GM19372 (cell line): ENCODE results near the gene KRT3.

Experiments
- ATAC-seq: cut with Tn5 transposase; IDR thresholded peaks from one replicate; pipeline ENCODE4 v1.9.1; 2021; ENCODE audit warnings: mild to moderate bottlenecking, low read depth, moderate library complexity; ENCODE audit not compliant: unreplicated experiment

KRT3 gene

DNA sequence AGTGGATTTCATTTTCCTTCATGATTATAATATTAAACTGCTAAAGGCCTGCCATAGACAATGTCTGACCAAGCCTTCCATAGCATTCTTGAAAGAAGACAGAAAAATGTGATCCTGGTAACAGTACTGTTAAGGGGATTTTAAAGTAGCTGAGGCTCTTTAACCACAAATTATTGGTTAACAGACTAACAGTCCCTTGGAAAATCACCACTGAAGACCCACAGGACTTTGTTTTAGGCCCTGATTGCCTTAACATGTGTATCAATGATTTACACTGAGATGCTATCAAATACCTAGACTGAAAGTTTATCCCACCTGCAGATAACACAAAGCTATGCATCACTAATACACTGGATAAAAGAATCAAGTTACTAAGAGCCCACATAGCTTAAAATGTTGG is 32.2 kb upstream of the KRT3 start:
- ATAC-seq, result no peak

DNA sequence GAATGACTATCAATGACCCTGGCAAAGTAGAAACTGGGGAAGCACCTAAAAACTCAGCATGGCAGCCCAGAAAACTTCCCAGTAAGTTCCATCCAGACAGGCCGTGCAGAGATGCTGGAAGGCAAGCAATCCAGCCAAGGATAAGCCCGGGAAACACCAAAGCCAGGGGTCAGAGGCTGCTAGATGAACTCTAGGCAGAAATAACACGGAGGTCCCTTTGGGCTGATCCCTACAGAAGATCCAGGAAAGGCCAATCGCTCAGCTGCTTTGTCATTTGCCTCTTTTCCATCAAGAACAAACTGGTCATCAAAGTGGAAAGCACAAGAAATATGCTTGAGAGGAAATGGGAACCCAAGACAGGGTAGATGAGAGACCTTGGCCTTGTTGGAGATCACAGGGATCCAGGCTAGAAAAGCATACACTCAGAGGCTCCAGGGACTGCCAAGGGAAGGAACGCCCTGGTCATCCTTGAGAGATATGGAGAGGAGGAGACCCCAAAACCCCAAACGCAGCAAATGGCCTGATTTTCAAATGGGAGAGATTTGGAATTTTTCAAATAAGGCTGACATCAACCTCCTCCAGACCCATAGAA is 31.7 kb upstream of the KRT3 start:
- ATAC-seq, result no peak

DNA sequence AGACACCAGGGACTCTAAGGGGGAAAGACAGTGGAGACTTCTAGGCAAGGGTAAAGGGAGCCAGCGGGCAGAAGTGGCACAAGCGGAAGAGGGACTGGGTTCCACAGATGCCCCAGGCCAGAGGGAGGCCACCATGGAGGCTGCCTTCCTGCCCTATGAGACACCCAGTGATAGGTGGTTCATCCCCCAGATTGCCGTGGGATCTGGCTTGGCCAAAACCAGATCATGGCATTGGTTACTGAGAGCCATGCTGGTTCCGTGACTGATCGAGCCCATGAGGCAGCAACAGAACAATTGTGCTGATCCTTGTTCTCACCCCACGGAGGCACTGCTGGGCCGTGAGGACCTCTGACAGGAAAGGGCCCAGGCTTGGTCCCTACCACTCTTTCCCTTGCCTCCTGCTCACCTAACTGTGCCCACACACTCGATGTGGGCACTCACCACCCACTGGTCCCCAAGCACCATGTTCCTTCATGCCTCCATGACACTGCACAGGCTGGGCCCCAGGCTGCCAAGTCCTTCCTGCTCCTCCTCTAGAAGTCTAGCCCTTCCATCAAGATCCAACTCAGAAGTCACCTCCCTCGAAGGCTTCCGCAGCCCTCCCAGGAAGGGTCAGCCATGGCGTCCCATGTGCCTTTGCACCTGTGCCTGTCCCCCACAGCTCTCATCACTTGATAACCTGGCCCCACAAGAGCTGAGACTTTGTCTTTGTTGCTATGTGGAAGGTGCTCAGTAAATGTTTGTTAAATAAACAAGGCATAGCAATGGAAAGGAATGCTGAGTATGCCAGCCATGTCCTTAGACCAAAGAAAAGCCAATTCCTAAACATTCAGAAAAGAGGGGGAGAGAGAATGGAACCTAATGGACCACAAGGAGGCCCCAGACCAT is 30.9 kb upstream of the KRT3 start:
- ATAC-seq, result no peak

DNA sequence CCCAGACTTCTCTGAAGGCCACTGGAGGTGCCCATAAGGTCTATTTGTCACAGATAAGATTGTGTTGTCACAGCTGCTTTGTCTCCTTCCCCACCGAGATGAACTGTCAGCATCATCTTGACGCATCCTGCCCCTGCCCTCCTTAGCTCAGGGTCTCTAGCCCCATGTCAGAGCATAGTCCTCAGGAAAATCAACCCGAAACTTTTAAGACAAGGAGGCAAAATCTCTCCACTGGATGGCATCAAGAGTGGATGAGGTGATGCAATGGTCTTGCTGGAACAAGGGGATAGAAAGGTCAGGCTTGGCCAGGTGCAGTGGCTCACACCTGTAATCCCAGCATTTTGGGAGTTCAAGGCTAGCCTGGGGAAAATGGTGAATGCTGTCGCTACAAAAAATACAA is 30.0 kb upstream of the KRT3 start:
- no peak for ATAC-seq

DNA sequence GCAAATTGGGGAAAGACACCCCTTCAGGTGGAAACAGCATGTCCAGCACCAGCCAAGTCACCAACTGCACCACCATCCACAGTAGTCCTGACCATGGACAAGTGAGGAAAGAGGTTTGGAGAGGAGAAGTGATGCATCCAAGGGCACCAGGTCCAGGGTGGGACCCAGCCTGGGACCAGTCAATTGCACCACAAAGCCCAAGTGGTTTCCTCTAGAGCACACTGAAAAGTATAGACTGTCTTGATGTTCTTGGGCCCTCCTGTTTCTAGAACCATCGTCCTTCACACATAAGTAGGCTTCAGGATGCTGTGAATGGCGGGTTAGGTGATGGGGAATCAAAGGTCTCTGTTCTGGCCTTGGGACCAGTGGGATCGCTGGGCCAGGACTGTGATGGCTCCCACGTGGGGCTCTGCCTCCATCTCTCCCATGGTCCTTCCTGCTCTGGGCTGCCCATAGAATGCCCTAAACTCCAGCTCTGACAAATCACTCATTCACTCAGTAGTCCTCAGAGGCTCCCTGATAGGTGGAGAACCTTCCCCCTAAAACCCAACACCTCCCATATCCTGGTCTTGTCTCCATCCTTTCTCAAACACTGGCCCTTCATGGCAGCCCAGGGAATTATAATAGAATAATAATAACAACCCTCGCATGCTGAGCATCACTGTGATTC is 29.0 kb upstream of the KRT3 start:
- no peak for ATAC-seq

DNA sequence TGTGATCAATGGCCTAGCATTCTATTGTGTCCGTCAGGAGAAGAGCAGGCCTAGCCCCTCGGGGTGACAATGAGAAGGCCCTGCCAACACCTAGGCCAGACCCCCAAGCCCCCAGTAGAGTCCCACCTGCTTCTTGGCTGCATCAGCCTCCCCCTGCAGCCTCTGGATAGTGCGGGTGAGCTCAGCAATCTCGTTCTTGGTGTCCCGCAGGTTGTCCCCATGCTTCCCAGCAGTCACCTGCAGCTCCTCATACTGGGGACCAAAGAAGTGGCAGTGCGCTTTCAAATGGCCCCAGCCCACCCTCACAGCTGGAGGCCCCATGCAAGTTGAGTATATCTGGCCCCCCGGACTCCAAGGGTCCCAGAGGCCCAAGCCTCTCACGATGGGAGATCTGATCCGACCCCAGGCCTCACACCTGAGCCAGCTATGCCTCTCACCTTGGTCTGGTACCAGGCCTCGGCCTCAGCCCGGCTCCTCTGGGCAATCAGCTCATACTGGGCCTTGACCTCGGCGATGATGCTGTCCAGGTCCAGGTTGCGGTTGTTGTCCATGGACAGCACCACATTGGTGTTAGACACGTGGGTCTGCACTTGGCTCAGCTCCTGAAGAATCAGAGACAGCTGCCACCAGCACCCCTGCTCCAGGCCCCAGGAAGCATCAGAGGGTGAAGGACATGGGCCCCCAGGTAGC is 28.0 kb upstream of the KRT3 start:
- no peak for ATAC-seq

DNA sequence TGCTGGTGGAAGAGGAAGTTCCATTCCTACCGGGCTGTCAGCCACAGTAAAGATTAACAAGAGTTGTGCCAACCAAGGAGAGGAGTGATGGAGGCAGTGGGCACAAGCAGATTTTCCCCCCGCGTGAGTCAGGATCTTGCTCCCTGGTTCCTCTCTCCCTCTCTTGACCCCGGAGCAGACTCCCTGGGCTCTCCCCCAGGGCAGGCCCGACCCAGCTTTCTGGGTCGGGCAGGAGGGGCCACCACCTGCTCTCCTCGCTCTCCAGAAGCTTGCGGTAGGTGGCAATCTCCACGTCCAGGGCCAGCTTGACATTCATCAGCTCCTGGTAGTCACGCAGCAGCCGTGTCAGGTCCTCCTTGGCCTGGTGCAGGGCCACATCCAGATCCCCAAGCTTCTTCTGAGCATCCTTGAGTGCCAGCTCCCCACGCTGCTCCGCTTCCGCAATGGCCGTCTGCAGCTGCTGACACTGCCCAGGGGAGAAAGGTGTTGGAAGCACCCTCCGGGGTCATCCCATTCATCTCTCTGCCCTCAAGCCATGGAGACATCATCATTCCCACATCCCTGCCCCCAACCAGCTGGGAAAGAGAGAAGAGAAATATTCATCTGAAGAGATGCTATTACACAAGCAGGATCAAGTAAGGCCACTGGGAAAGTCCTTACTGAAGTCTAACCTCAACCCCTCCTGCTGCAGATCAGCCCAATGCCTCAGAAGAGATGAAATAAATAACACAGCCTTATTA is 27.0 kb upstream of the KRT3 start:
- ATAC-seq, result no peak

DNA sequence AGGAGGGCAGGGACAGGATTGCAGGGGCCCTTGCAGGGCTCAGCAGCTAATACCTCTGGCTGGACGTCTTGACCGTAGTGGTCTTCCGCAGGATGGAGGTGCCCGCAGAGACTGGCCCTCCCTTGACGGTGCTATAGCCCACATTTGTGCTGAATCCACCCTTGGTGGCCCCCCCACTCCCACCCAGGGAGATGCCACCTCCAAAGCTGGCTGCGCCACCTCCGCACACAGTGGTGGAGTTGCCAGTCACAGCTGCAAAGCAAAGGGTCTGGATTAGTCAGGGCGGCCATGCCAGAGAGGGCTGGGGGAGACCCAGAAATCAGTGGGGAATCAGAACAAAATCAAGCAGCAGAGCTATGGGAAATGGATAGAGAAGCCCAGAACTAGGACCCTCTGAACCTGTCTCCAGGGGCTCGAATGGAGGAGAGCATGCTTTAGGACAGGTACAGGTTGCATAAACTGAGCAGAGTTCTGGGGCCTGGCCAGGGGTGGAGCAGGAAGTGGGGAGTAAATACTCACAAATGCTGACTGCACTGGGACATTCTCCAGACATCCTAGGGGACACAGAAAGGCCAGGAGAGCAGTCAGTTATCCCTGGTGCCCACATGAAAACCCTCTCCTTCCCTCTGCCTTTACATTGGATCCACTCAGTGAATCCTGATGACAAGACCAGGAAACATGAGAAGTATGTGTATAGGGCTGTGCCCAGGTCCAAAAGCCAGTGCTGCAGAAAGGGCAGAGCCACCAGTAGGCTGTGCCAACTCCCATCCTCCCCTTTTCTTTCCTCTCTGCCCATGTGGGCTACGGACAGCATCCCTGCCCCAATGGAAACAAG is 26.1 kb upstream of the KRT3 start:
- ATAC-seq, result no peak

DNA sequence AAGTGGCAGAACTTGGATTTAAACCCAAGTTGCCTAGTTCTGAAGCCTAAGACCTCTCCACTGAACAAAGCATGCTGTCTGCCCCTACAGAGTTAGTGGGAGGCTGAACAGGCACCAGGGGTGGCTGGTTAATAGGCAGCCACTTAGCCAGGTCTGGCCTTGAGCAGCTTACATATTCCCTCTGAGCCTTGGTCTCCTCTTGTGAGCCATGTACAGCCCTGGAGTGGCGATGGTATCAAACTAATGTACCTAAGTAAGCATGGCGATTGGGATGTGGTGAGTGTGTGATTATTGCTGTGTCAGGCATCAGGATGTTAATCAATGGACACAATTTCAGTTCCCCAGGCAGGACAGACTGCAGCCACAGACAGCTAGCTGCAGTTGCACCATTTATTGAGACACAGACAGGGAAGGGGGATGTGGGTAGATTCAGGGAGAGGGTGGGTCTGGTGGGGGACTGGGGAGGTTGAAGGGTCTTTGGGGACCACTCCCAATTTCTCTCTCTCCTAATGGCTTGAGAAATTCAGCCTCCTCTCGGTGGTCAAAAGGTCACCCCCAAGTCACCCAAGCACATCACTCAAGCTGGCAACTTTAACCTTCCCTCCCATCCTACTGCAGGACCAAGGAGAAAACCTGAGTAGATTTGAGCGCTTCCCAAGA is 25.3 kb upstream of the KRT3 start:
- ATAC-seq, result no peak

DNA sequence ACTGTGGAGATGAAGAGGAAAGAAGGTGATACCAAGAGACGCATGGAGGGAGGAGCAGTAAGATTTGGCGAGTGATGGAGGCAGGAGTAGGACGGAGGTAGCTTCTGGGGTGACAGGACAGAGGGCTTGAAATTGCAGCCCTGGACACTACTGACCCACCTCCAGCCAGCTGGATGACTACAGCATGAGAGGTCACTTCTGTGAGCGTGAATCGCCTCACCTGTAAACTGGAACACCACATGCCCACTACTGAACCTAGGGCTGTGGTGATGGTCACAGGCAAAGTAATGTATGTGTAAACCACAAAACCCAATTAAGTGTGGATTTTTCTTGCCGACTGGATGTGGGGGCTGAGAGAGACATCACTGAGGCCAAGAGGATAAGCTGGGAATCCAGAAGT is 24.6 kb upstream of the KRT3 start:
- ATAC-seq, result no peak

DNA sequence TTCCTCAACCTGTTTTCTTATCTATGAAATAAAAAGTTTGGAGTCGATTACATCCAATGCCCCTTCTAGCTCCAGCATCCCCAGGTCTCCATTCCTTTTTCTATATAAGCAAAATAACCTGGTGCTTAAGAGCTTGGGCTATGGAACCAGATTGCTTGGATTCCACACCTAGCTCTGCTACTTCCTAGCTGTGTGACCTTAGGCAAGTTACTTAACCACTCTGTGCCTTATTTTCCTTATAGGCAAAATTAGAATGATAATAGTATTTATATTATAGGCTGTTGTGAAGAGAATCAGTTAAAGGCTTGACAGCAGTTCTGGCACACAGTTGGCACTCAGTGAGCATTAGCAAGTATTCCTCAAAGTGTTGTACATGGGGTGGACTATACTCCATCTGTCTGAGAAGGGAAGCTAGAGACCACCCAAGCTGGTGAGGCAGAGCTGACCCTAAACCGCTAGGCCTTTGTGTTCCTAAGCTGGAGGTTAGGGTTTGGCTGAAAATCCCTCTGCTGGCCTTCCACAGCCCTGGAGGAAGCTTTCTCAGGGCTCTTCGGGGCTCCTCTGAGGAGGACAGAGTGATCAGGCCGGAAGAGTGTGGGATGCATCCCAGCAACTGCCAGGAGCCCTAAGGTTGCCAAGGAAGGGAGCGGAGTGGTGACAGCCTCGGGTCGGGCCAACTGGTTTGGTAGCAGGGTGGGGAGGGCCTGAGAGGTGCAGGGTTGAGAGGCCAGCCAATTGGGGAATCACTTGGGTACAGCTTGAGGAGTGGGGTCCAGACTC is 24.0 kb upstream of the KRT3 start:
- ATAC-seq, result no peak

DNA sequence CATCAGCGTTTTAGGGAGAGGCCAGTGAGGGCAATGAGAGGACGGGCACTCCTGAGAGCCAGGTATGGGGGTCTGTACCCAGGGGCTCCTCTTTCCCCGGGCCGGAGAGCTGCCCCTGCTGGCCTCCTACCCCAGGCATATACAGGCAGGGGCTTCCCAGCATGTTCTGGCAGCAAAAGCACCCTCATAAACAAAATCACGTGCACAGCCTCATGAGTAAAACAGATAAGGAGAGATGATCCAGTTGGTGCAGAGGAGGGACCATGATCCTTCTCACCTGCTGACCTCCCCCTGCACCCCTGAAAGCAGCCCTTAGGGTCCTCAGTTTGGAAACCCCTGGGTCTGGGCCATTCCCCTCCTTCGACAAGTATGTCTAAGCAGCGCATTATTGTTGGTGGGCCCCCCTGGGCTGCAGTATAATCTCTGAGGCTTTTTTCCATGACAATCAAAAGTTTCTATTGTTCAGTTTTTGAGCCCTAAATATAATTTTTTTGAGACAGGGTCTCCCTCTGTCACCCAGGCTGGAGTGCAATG is 23.0 kb upstream of the KRT3 start:
- ATAC-seq, result no peak

DNA sequence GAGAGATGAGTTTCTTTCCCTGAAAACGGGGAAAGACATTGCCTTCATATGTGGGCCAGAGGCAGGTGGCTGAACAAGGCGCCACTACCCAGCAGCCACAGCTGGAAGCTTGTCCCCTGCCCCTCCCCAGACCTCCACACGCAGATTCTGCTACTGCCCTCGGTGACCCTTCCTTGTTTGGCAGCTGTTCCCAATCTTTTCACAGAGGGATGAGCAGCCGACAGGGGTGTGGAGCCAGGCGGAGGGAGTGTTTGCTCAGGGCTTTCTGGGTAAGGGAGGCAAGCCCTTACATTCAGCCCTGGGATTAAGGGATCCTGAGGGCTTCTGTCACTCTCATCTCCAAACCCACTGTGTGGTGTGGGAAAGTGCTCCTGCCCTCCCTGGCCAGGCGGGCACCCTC is 22.5 kb upstream of the KRT3 start:
- ATAC-seq, result no peak

DNA sequence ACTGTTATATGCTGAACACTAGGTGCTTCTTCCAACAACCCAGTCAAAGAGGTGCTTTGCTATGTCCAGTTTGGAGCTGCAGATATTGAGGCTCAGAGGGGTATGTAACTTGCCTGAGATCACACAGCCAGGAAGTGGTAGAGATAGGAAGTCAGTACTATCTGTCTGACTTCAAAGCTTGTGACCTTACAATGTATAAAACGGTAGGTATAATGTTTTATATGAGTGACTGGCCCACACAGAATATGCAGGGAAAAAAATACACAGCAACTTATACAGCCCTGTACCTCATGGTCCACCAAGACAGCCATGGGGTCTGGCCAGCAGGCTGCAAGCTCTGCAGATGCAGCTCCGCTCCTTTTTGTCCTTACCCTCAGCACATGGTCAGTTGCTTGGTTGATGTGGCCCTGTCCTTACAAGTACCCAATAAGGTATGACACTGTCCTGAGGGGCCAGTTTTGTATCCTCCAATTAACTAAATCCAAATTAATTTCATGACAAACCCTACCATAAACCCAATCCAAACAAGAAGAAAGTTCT is 21.9 kb upstream of the KRT3 start:
- no peak for ATAC-seq

DNA sequence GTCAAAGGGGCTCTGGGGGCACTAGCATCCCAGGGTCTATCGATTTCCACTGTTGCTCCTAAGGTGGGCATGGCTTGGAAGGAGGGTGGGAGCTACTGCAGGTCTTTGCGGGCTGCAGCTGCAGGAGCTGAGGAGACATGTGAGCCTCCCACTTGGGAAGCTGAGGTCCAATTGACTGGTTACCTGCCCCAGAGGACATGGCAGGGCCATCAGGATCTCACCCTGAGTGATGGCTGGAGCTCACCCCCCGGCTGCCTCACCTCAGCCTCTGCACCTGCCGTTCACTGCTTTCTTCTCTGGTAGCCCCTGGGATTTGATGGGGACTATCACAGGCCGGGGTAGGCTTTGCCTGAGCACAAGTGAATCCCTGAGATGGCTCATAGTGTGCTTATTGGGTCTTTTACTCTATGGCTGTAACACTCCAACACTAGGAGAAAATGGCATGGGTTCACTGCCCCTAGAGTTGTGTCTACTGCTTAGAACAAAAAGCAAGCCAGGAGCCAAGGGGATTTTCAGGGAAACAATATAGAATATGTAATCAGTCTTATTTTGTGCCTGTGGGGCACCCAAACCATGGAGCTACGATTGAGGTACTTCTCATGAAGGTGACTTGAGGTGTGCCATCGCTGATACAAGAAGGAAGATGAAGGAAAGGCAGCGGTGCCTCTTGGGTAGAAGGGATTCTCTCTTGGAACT is 21.2 kb upstream of the KRT3 start:
- no peak for ATAC-seq

DNA sequence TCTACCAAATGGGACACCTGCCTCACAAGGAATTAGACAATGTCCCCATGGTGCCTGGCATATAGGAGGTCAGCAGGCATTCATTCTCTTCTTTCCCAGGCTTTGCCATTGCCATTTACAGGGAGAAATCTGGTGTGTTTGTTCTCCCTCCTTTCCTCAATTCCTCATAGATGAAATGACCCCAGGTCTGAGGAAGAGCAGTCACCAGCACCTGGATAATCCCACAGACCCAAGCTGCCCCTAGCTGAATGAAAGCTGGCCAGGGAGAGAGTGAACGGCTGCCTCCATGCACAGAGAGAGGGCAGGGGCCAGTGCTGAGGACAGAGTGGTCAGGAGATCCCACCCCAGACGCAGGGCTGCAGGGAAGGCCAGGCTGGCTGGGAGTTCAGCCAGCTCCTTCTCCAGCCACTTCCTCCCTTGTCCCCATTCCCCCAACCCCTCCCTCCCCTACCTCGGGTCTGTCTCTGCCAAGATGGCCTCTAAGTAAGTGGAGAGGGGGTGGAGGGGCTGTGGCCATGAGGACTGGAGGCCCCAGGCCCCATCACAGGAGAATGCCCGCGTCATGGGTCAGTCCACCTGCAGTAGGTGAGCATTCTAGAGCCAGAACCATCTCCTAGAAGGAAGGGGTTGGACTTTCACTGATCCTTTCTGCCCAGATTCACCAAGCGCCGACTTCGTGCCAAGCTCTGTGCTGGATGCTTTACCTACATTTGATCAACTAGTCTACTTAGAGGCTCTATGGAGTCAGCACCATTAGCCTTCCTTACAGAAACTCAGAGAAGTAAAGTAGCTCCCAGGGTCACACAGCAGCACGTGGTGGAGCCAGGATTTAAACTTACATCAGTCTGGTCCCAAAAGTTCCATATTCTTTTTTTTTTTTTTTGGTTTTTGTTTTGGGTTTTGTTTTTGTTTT is 20.0 kb upstream of the KRT3 start:
- no peak for ATAC-seq
